GM06990 (cell line): ENCODE results near the gene IGHMBP2.
A peak's percentile ranks its signal among the peaks of the same experiment; 100 is the strongest.

Source experiments
- DNase-seq: peaks from one replicate; pipeline ENCODE4 v3.0.0-alpha.2; 2011; ENCODE audit not compliant: insufficient read length; ENCODE audit errors: extremely low read depth
- H3K27me3 ChIP-seq: replicated peaks from 2 replicates; pipeline ENCODE4 v1.6.0; 2011; ENCODE audit warnings: low read length; ENCODE audit not compliant: control insufficient read depth, insufficient read depth
- H3K36me3 ChIP-seq: 2 replicates; pipeline ENCODE4 v1.5.1; 2011; ENCODE audit warnings: low read length; ENCODE audit not compliant: control insufficient read depth, insufficient read depth
- H3K4me3 ChIP-seq: replicated peaks from 2 replicates; pipeline ENCODE4 v1.5.1; 2011; ENCODE audit warnings: low read depth, mild to moderate bottlenecking, control low read depth, low read length
- CTCF ChIP-seq: IDR thresholded peaks from 2 replicates; pipeline ENCODE4 v1.5.1; 2011; ENCODE audit warnings: low read length, control low read depth, mild to moderate bottlenecking, inconsistent platforms; ENCODE audit not compliant: insufficient read depth, poor library complexity, severe bottlenecking

The IGHMBP2 gene

DNA sequence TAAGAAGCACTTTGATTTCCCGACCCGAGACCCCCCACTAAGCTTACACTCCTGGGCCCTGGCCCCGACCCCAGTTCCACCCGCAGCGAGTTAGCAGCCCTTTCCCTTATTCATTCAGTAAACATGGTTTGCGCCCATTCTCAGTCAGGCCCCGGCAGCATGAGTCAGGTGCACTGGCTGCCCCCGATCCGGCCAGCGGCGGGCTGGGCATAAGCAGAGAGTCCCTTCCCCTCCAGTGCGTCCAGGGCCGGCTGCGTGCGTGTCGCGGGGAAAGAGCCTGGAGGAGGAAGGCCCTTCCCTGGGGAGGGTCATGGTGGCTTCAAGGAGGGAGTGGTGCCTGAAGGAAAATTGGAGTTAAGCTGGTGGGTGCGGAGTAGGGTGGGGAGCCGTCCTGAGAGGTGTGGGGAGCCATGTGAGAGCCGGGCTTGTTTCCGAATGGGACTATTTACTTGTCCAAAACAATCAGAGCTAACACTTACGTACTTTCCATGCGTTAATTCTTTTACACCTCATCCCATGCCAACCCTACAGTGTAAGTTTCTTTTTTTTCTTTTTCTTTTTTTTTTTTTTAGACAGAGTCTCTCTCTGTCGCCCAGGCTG lies 657 bp downstream of the IGHMBP2 start:
- H3K4me3 ChIP-seq = peak overlapping the region; percentile 100
- no peaks in the 10 kb centered on the region for H3K27me3 ChIP-seq
- no peak for TF ChIP-seq CTCF
- H3K36me3 ChIP-seq = peaks cover 5% of the 10 kb centered on the region
- DNase-seq = peak; percentile 50

DNA sequence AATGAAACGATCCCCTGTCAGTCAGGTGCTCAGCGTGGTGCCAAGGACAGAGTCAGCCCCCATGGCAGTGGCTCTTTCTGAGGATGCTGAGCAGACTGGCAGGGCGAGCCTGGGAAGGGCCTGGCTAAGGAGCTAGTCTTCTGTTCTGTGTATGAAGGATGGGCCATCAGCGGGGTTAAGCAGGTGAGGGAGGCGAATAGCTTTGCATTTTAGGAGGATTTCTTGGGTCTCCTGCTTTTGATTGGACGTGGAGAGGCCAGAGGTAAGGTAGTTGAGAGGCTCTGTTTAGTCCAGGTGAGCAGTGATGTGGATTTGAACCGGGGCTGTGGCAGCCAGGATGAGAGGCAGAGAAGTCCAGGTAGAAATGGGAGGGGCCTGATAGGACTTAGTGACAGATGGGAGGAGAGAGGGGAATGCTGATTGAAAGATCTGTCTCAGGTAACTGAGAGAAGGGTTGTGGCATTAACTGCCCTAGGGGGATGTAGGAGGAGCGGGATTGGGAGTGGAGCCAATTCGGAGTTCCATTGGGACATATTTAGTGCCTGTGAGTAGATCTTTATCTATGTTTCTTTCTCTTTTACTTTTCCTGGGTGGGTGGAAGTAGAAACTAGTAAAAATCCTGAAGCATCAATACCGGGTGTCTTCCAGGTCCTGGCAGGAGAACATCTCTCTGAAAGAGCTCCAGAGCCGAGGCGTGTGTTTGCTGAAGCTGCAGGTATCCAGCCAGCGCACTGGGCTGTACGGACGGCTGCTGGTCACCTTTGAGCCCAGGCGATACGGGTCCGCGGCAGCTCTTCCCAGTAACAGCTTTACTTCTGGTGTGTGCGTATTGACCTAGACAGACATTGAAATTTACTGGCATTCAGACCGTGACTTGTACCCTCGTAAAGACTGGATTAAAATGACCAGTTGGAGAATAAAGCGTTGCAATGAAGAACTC lies 2.0 kb downstream of the IGHMBP2 start:
- no peaks in the 10 kb centered on the region for H3K27me3 ChIP-seq
- H3K36me3 ChIP-seq = peaks cover 8% of the 10 kb centered on the region
- TF ChIP-seq CTCF = no peak
- no peak overlapping the region for H3K4me3 ChIP-seq
- no peak for DNase-seq

DNA sequence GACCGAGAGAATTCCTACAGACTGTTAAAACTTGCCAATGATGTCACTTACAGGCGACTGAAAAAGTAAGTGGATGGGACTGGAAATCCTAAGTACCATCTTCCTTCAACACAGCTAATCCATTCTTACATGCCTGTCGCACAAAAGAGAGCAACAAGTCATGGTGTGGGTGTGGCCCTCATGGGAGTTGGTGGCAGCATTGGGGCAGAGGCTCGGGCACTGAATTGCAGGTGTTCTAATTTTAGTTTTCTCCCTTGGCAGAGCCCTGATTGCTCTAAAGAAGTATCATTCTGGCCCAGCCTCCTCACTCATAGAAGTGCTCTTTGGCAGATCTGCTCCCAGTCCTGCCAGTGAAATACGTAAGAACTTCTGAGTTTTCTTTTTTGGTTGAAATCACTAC lies 4.6 kb downstream of the IGHMBP2 start:
- peaks cover 9% of the 10 kb centered on the region for H3K36me3 ChIP-seq

DNA sequence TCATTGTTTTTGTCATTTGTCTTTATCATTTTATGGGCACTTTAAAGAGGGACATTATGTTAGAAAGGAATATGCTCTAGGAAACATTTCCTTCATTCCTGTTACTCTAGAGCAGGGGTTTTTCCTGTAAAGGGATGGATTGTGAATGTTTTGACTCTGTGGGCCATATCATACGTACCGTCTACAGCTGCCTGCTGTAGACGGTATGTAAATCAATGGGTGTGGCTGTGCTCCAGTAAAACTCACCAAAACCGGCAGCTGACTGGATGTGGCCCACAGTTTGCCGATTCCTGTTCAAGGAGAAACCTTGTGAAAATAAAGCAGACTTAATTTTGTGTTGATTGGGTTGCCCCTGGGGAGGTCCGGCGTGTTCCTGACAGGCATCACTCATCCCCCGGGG lies 7.3 kb downstream of the IGHMBP2 start:
- Histone ChIP-seq H3K27me3 (no peaks in the 10 kb centered on the region), H3K36me3 (peaks cover 10% of the 10 kb centered on the region), H3K4me3 (no peak overlapping the region)
- DNase-seq = no peak
- TF ChIP-seq CTCF = no peak

More for the DNA sequence above, 4.6 kb downstream of the IGHMBP2 start:
- Histone ChIP-seq H3K27me3 (no peaks in the 10 kb centered on the region), H3K4me3 (no peak overlapping the region)
- DNase-seq = no peak
- no peak for TF ChIP-seq CTCF

GRCh38 chr11:68911731-68912130 lies 8.0 kb downstream of the IGHMBP2 start:
- H3K36me3 ChIP-seq = peaks cover 13% of the 10 kb centered on the region
- H3K27me3 ChIP-seq = no peaks in the 10 kb centered on the region
- DNase-seq = no peak
- H3K4me3 ChIP-seq = no peak overlapping the region
- TF ChIP-seq CTCF = no peak
